WI38 (cell line): ENCODE results near the gene PTPRK.

Experiments
- H3K4me3 ChIP-seq: 2 replicates; pipeline ENCODE4 v1.5.1; 2011; ENCODE audit warnings: low read depth, mild to moderate bottlenecking, control low read depth, low read length
- TF ChIP-seq, protein P1 (sequence below): IDR thresholded peaks from 2 replicates; pipeline ENCODE4 v1.5.1; 2012; ENCODE audit warnings: low read depth, mild to moderate bottlenecking, control low read depth, low read length

Gene PTPRK

GRCh38 chr6:128266946-128267345 is 253.5 kb downstream of the PTPRK start:
- TF ChIP-seq, protein P1, sequence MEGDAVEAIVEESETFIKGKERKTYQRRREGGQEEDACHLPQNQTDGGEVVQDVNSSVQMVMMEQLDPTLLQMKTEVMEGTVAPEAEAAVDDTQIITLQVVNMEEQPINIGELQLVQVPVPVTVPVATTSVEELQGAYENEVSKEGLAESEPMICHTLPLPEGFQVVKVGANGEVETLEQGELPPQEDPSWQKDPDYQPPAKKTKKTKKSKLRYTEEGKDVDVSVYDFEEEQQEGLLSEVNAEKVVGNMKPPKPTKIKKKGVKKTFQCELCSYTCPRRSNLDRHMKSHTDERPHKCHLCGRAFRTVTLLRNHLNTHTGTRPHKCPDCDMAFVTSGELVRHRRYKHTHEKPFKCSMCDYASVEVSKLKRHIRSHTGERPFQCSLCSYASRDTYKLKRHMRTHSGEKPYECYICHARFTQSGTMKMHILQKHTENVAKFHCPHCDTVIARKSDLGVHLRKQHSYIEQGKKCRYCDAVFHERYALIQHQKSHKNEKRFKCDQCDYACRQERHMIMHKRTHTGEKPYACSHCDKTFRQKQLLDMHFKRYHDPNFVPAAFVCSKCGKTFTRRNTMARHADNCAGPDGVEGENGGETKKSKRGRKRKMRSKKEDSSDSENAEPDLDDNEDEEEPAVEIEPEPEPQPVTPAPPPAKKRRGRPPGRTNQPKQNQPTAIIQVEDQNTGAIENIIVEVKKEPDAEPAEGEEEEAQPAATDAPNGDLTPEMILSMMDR, result no peak
- no peak overlapping the region for H3K4me3 ChIP-seq

- TF ChIP-seq, protein P1, result no peak
- no peak overlapping the region for H3K4me3 ChIP-seq
These were observed 254.7 kb downstream of the PTPRK start for GRCh38 chr6:128265706-128266105.

- TF ChIP-seq, protein P1, result no peak
- no peak overlapping the region for H3K4me3 ChIP-seq
These were observed 260.4 kb downstream of the PTPRK start for GRCh38 chr6:128259730-128260685.

- TF ChIP-seq, protein P1, result no peak
- no peak overlapping the region for H3K4me3 ChIP-seq
These were observed 261.2 kb downstream of the PTPRK start for GRCh38 chr6:128259029-128259724.

- TF ChIP-seq, protein P1, result no peak
- H3K4me3 ChIP-seq, result no peak overlapping the region
These were observed 264.3 kb downstream of the PTPRK start for GRCh38 chr6:128256095-128256494.

GRCh38 chr6:128252341-128253176 is 267.8 kb downstream of the PTPRK start:
- TF ChIP-seq, protein P1, result no peak
- no peak overlapping the region for H3K4me3 ChIP-seq
